H1 (cell line): ENCODE results near the gene MFAP3. TPM values are rescaled to one million over a fixed set of nuclear protein-coding genes. Genes with fewer than 3 reads are reported as not detected.

ENCODE experiments used
- CTCF ChIA-PET: fragments of 300-600 bp; sonication (Branson Sonifier 250); formaldehyde crosslinking; loops from one replicate; lab custom pipeline; 2021; ENCODE audit not compliant: partially characterized antibody; lab: Charles Lee
- POLR2A ChIA-PET: fragments of 300-600 bp; sonication (Branson Sonifier 250); formaldehyde crosslinking; loops from one replicate; lab custom pipeline; 2021; ENCODE audit warnings: inconsistent platforms; ENCODE audit not compliant: partially characterized antibody; lab: Charles Lee
- DNase-seq, 2 experiments: peaks; one replicate each; pipeline versions ENCODE4 v3.0.0 to v3.0.0-alpha.2; 2010 to 2022; ENCODE audit warnings: low spot score in 2 of 2, low read depth in 1 of 2, mixed read lengths in 1 of 2
- FAIRE-seq: peaks from 2 replicates; lab custom pipeline; 2011; peaks lifted over from hg19 to GRCh38; lab: Jason Lieb, UNC
- H2AFZ ChIP-seq: 2 replicates; pipeline ENCODE4 v1.8.1; 2012; ENCODE audit warnings: low read length, inconsistent platforms
- H2AK5ac ChIP-seq: 2 replicates; pipeline ENCODE4 v1.6.1; 2013; ENCODE audit warnings: low read depth, low read length
- H2BK120ac ChIP-seq: replicated peaks from 2 replicates; pipeline ENCODE3; 2013; ENCODE audit warnings: low read depth, low read length, inconsistent platforms
- H2BK12ac ChIP-seq: 2 replicates; pipeline ENCODE4 v1.6.1; 2013; ENCODE audit warnings: low read depth, low read length
- H2BK15ac ChIP-seq: 2 replicates; pipeline ENCODE4 v1.6.1; 2013; ENCODE audit warnings: low read length
- H2BK20ac ChIP-seq: 2 replicates; pipeline ENCODE4 v1.6.1; 2013; ENCODE audit warnings: low read length
- H2BK5ac ChIP-seq: 2 replicates; pipeline ENCODE4 v1.6.1; 2013; ENCODE audit warnings: low read depth, low read length
- H3K14ac ChIP-seq: 2 replicates; pipeline ENCODE4 v1.6.1; 2013; ENCODE audit warnings: inconsistent platforms; ENCODE audit not compliant: insufficient read length
- H3K18ac ChIP-seq: 2 replicates; pipeline ENCODE4 v1.6.1; 2013; ENCODE audit warnings: low read length; ENCODE audit errors: extremely low read depth
- H3K23ac ChIP-seq: 2 replicates; pipeline ENCODE4 v1.6.1; 2013; ENCODE audit warnings: inconsistent platforms; ENCODE audit not compliant: insufficient read length
- H3K23me2 ChIP-seq: 2 replicates; pipeline ENCODE4 v1.6.1; 2013; ENCODE audit warnings: low read depth, low read length
- H3K27ac ChIP-seq: 2 replicates; pipeline ENCODE4 v1.6.1; 2011; ENCODE audit warnings: low read depth, low read length, inconsistent platforms
- H3K27me3 ChIP-seq, 4 experiments: replicated peaks in 1 of 4; 1 replicate in 1 of 4; 2 replicates in 3 of 4; pipeline versions ENCODE4 v1.6.1 to v1.8.1; 2011 to 2013; ENCODE audit warnings: low read length in 3 of 4, mild to moderate bottlenecking in 3 of 4, inconsistent platforms in 2 of 4, mixed read lengths in 2 of 4, moderate library complexity in 1 of 4; ENCODE audit not compliant: control insufficient read depth in 3 of 4, insufficient read depth in 3 of 4; ENCODE audit errors: extremely low read depth in 1 of 4
- H3K36me3 ChIP-seq, 4 experiments: 2 replicates each; pipeline versions ENCODE4 v1.6.1 to v1.8.1; 2011 to 2013; ENCODE audit warnings: mild to moderate bottlenecking in 4 of 4, low read length in 3 of 4, moderate library complexity in 2 of 4, control low read depth in 1 of 4, inconsistent platforms in 1 of 4; ENCODE audit not compliant: insufficient read depth in 4 of 4, control insufficient read depth in 2 of 4
- H3K4ac ChIP-seq: replicated peaks from 2 replicates; pipeline ENCODE3; 2013; ENCODE audit warnings: low read length, low read depth, mixed read lengths, inconsistent platforms; ENCODE audit not compliant: insufficient read length
- H3K4me1 ChIP-seq, 4 experiments: replicated peaks in 1 of 4; 1 replicate in 1 of 4; 2 replicates in 3 of 4; pipeline versions ENCODE4 v1.6.1 to v1.8.1; 2011 to 2013; ENCODE audit warnings: low read length in 3 of 4, inconsistent platforms in 2 of 4, mixed read lengths in 1 of 4; ENCODE audit not compliant: insufficient read depth in 4 of 4, control insufficient read depth in 3 of 4
- H3K4me2 ChIP-seq, 2 experiments: 2 replicates each; pipeline versions ENCODE4 v1.6.1 to v1.8.1; 2011 to 2013; ENCODE audit warnings: low read depth in 2 of 2, low read length in 2 of 2, control low read depth in 1 of 2, inconsistent platforms in 1 of 2, mild to moderate bottlenecking in 1 of 2; ENCODE audit not compliant: insufficient read depth in 1 of 2
- H3K4me3 ChIP-seq, 4 experiments: fragments of 200-600, 300-600 bp in 1 of 4; sonication (generic), shearing (Covaris generic), sonication (Bioruptor Twin) in 1 of 4; 2 replicates each; pipeline versions ENCODE4 v1.5.1 to v1.8.1; 2011 to 2016; ENCODE audit warnings: low read length in 4 of 4, low read depth in 3 of 4, control low read depth in 2 of 4, inconsistent platforms in 2 of 4, mild to moderate bottlenecking in 2 of 4, mixed read lengths in 1 of 4, moderate library complexity in 1 of 4; ENCODE audit not compliant: insufficient read depth in 2 of 4; ENCODE audit errors: extremely low read depth in 1 of 4
- H3K56ac ChIP-seq: replicated peaks from 2 replicates; pipeline ENCODE3; 2013; ENCODE audit warnings: low read depth, mild to moderate bottlenecking, mixed read lengths, low read length, inconsistent platforms; ENCODE audit not compliant: insufficient read length
- H3K79me1 ChIP-seq: 2 replicates; pipeline ENCODE4 v1.6.1; 2013; ENCODE audit warnings: low read depth, low read length, control low read depth
- H3K79me2 ChIP-seq, 2 experiments: 2 replicates each; pipeline versions ENCODE4 v1.6.1 to v1.8.1; 2012 to 2013; ENCODE audit warnings: low read length in 2 of 2, mild to moderate bottlenecking in 2 of 2, inconsistent platforms in 1 of 2; ENCODE audit not compliant: insufficient read depth in 2 of 2, control insufficient read depth in 1 of 2
- H3K9ac ChIP-seq, 4 experiments: replicated peaks in 1 of 4; 1 replicate in 1 of 4; 2 replicates in 3 of 4; pipeline versions ENCODE4 v1.6.1 to v1.8.1; 2011 to 2013; ENCODE audit warnings: low read depth in 3 of 4, low read length in 3 of 4, control low read depth in 2 of 4, mild to moderate bottlenecking in 2 of 4, moderate library complexity in 2 of 4, inconsistent platforms in 1 of 4; ENCODE audit errors: extremely low read depth in 1 of 4
- H3K9me3 ChIP-seq, 2 experiments: 2 replicates each; pipeline versions ENCODE4 v1.6.1 to v1.8.1; 2012 to 2013; ENCODE audit warnings: mild to moderate bottlenecking in 2 of 2, moderate library complexity in 2 of 2, control low read depth in 1 of 2, inconsistent platforms in 1 of 2, low read depth in 1 of 2, low read length in 1 of 2, mixed read lengths in 1 of 2; ENCODE audit not compliant: insufficient read depth in 2 of 2
- H4K20me1 ChIP-seq, 2 experiments: replicated peaks in 1 of 2; 2 replicates each; pipeline versions ENCODE3 to v1.8.1; 2011 to 2013; ENCODE audit warnings: inconsistent platforms in 2 of 2, low read length in 2 of 2, mild to moderate bottlenecking in 1 of 2; ENCODE audit not compliant: insufficient read depth in 2 of 2, control insufficient read depth in 1 of 2
- H4K5ac ChIP-seq: 2 replicates; pipeline ENCODE4 v1.6.1; 2013; ENCODE audit warnings: low read length, low read depth, mixed read lengths, inconsistent platforms; ENCODE audit not compliant: insufficient read length
- H4K8ac ChIP-seq: 2 replicates; pipeline ENCODE4 v1.8.0; 2013; ENCODE audit warnings: mild to moderate bottlenecking, moderate library complexity, low read length, inconsistent platforms; ENCODE audit not compliant: insufficient read depth; ENCODE audit errors: extremely low read depth
- H4K91ac ChIP-seq: replicated peaks from 2 replicates; pipeline ENCODE3; 2013; ENCODE audit warnings: low read length, mixed read lengths, inconsistent platforms; ENCODE audit not compliant: insufficient read length
- ATF2 ChIP-seq: IDR thresholded peaks from 2 replicates; pipeline ENCODE4 v1.6.1; 2012; ENCODE audit warnings: low read length, inconsistent platforms
- CHD1 ChIP-seq: IDR thresholded peaks from 2 replicates; pipeline ENCODE4 v1.6.1; 2012; ENCODE audit warnings: low read depth, low read length, improper control_type of control experiment
- CTBP2 ChIP-seq: IDR thresholded peaks from 2 replicates; pipeline ENCODE4 v1.7.0; 2011; ENCODE audit warnings: borderline replicate concordance, mild to moderate bottlenecking, moderate library complexity, mixed read lengths, low read length; ENCODE audit not compliant: insufficient read depth, insufficient read length
- EP300 ChIP-seq, 2 experiments: IDR thresholded peaks; 1 replicate in 1 of 2; 2 replicates in 1 of 2; pipeline ENCODE4 v1.6.1; 2011 to 2012; ENCODE audit warnings: low read depth in 2 of 2, low read length in 2 of 2, mild to moderate bottlenecking in 2 of 2, borderline replicate concordance in 1 of 2, inconsistent platforms in 1 of 2, moderate library complexity in 1 of 2
- FOSL1 ChIP-seq: IDR thresholded peaks from 2 replicates; pipeline ENCODE4 v1.6.1; 2011; ENCODE audit warnings: mild to moderate bottlenecking, low read depth, low read length, moderate library complexity; ENCODE audit not compliant: insufficient read depth
- RBBP5 ChIP-seq: IDR thresholded peaks from 2 replicates; pipeline ENCODE4 v1.7.1; 2012; ENCODE audit warnings: low read depth, mild to moderate bottlenecking, inconsistent platforms, low read length, moderate library complexity, borderline replicate concordance
- SAP30 ChIP-seq: fragments of 300-600 bp; sonication (generic); IDR thresholded peaks from 2 replicates; pipeline ENCODE4 v1.7.1; 2012; ENCODE audit warnings: low read length, moderate library complexity, mild to moderate bottlenecking, inconsistent platforms; ENCODE audit not compliant: insufficient read depth, insufficient replicate concordance
- SIN3A ChIP-seq, 2 experiments: IDR thresholded peaks in 1 of 2; conservative IDR thresholded peaks in 1 of 2; 2 replicates each; pipeline ENCODE4 v1.6.1; 2011 to 2012; ENCODE audit warnings: low read length in 2 of 2, improper control_type of control experiment in 1 of 2, low read depth in 1 of 2, mild to moderate bottlenecking in 1 of 2
- SIRT6 ChIP-seq: IDR thresholded peaks from one replicate; pipeline ENCODE4 v1.7.1; 2012; ENCODE audit warnings: low read length, inconsistent platforms
- WGBS, 2 experiments: shearing (Covaris generic) in 1 of 2; methylation state at CpG; one replicate each; pipeline versions ENCODE4 v1.1.6 to v1.1.7; 2013 to 2015; ENCODE audit warnings: low lambda C conversion rate in 2 of 2, mixed read lengths in 2 of 2, inconsistent platforms in 1 of 2, low coverage in 1 of 2, missing lambda C conversion rate in 1 of 2; ENCODE audit not compliant: insufficient replicate concordance in 2 of 2, insufficient coverage in 1 of 2, insufficient read length in 1 of 2; ENCODE audit errors: extremely low coverage in 1 of 2, missing lambda C conversion rate in 1 of 2; 5-methylcytosine and 5-hydroxymethylcytosine counted together
- polyA plus RNA-seq, 7 experiments: library from polyadenylated mRNA; depleted of rRNA in 3 of 7; stranded (reverse) in 5 of 7; unstranded in 2 of 7; fragments of >200 nt in 5 of 7; fragments of 200-250 nt in 2 of 7; gene quantifications; 1 replicate in 5 of 7; 2 replicates in 1 of 7; 4 replicates in 1 of 7; pipeline versions ENCODE4 v1.2.1 to v1.2.3, GENCODE V29; 2011 to 2013; ENCODE audit warnings: missing spikeins in 2 of 7, mixed read lengths in 2 of 7
- total RNA-seq: library from RNA; stranded (reverse); fragmentation: NEBNext Ultra II Directional; extraction: Animal tissue kit (Norgen Biotek cat#: 25700); gene quantifications from 2 replicates; pipeline ENCODE4 v1.2.1, GENCODE V29; 2021
- TF ChIP-seq, protein P1 (sequence below): IDR thresholded peaks from 2 replicates; pipeline ENCODE4 v1.6.1; 2011; ENCODE audit warnings: low read depth, mild to moderate bottlenecking, low read length; ENCODE audit not compliant: insufficient read depth

MFAP3 gene
- total and polyA plus RNA-seq, 2 of the 8 experiments (the other 6 are each of a cell fraction or from before 2014, with no cell fraction given): 13.7 to 27.0 TPM

DNA sequence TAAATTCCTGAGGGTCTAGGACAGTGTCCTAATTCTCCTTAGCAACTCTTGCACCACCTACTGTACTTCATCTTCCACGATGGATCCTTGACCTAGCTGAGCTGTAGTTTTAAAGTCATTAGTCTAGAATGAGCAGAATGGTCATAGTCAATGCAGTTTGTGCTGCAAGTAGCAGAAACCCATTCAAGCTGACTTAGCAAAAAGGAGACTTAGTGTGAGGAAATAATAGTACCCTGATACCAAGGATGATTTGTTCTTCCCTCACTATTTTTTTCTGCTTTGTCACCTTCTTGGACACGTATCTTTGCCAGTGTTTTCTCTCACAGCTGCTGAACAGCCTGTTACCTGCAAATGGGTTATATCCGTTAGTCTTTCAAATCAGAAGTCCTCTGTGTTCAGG is 5.3 kb downstream of the MFAP3 start:
- H2BK20ac ChIP-seq: no peak overlapping the region
- no peaks in the 10 kb centered on the region for H3K36me3 ChIP-seq
- H4K5ac ChIP-seq: no peak overlapping the region
- H3K9me3 ChIP-seq: no peaks in the 10 kb centered on the region
- H2BK15ac ChIP-seq: no peak overlapping the region
- H3K4me1 ChIP-seq: 0 out of 7 replicates have a peak, but pooled peaks cover 0 to 2% (median 0%) of the 10 kb centered on the region in 4 experiments
- FAIRE-seq (no peak), DNase-seq (no peak)
- H2BK120ac ChIP-seq: no peak overlapping the region
- H3K4ac ChIP-seq: no peak overlapping the region
- no peak overlapping the region for H3K4me2 ChIP-seq
- no peaks in the 10 kb centered on the region; the same call in 1 of the 2 replicates for H3K79me1 ChIP-seq
- H4K20me1 ChIP-seq: peaks cover 0 to 4% of the 10 kb centered on the region in 2 experiments
- no peak overlapping the region for H4K91ac ChIP-seq
- no peak overlapping the region for H3K23ac ChIP-seq
- no peak overlapping the region for H3K27ac ChIP-seq
- ChIA-PET CTCF (interaction anchor here (0.7 to 1.4 kb wide), 2 partner anchors 113 to 140 kb away, joined by 3 read pairs; no protein-coding TSS in a partner anchor), POLR2A (interaction anchor here (2.6 kb wide), 1 partner anchor 11 kb away, joined by 7 read pairs; no protein-coding TSS in a partner anchor)
- H3K79me2 ChIP-seq: peaks cover 0 to 13% of the 10 kb centered on the region in 2 experiments; a peak in 2 of 4 replicates
- no peak overlapping the region for H2AK5ac ChIP-seq
- peaks cover 5% of the 10 kb centered on the region; the same call in 1 of the 2 replicates for H3K23me2 ChIP-seq
- H3K18ac ChIP-seq: no peak overlapping the region
- 85% methylated on average over 3 of the region's 3 CpGs; no CpG with 5 or more reads in 1 of the 2 experiments for whole genome bisulfite sequencing, 2 experiments
- H3K14ac ChIP-seq: no peak overlapping the region
- no peak overlapping the region for H3K9ac ChIP-seq
- H2BK12ac ChIP-seq: no peak overlapping the region
- no peak overlapping the region for H3K4me3 ChIP-seq
- H4K8ac ChIP-seq: no peak overlapping the region
- no peak overlapping the region for H2BK5ac ChIP-seq
- H3K27me3 ChIP-seq: no peaks in the 10 kb centered on the region
- no peak overlapping the region for H3K56ac ChIP-seq
- no peak overlapping the region for H2AFZ ChIP-seq
- TF ChIP-seq FOSL1 (no peak), CHD1 (no peak), SIRT6 (no peak), RBBP5 (no peak), CTBP2 (no peak), EP300 (IDR thresholded peaks at IDR 0.05; ENCODE audit: borderline replicate concordance in 1 of 2, low read depth in 2 of 2, low read length in 2 of 2) (no peak), SIN3A (conservative IDR thresholded peaks at IDR 0.05 in 1 of 2, IDR thresholded peaks at IDR 0.05 in 1 of 2; ENCODE audit: low read depth in 1 of 2, low read length in 2 of 2) (no peak), SAP30 (no peak), ATF2 (no peak)
- TF ChIP-seq, protein P1, sequence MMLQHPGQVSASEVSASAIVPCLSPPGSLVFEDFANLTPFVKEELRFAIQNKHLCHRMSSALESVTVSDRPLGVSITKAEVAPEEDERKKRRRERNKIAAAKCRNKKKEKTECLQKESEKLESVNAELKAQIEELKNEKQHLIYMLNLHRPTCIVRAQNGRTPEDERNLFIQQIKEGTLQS: no peak
